Measurements from ENCODE around the gene BCL2L2. TPM values are rescaled to one million over a fixed set of nuclear protein-coding genes. Genes with fewer than 3 reads are reported as not detected.

BCL2L2 gene
- total RNA-seq, 4 donors from 2014 or later: 23.9 to 49.0 (median 43.0) TPM

- Histone ChIP-seq H3K9me3 (no peaks in the 10 kb centered on the region), H3K27me3 (no peaks in the 10 kb centered on the region), H3K36me3 (peaks cover 0 to 3% (median 0%) of the 10 kb centered on the region in 4 donors), H3K27ac (no peak overlapping the region), H3K4me1 (peaks cover 0 to 7% (median 6%) of the 10 kb centered on the region in 4 donors), H3K4me3 (no peak overlapping the region)
- intact Hi-C loops (cut with DNase I; ENCODE audit: low total_unique reads) (no loop called here), in situ Hi-C loops (cut with MboI; ENCODE audit: low pct_ligation_motif_present in 1 of 4, low pct_unique_long_range_greater_than_20kb in 1 of 4, low sequenced_read_pairs in 3 of 4) (no loop called here)
- 78 to 90% methylated on average over 3 to 5 of the region's 5 CpGs for WGBS, 2 donors (ENCODE audit: low coverage in 1 of 2)
- DNase-seq: no peak
- TF ChIP-seq CTCF (IDR thresholded peaks at IDR 0.05) (no peak), EP300 (IDR thresholded peaks at IDR 0.05; ENCODE audit: low read depth) (no peak), POLR2AphosphoS5 (IDR thresholded peaks at IDR 0.05) (no peak), POLR2A (IDR thresholded peaks at IDR 0.05) (no peak)
Observed at GRCh38 chr14:23316300-23316699, 9.7 kb downstream of the BCL2L2 start.

GRCh38 chr14:23319746-23320583, 13.3 kb downstream of the BCL2L2 start:
- WGBS, 2 donors (ENCODE audit: low coverage in 1 of 2): 87 to 92% methylated on average over 15 to 17 of the region's 17 CpGs
- peaks cover 10 to 21% (median 18%) of the 10 kb centered on the region in 4 donors for H3K4me1 ChIP-seq
- in situ Hi-C loops (cut with MboI; ENCODE audit: low pct_ligation_motif_present in 1 of 4, low pct_unique_long_range_greater_than_20kb in 1 of 4, low sequenced_read_pairs in 3 of 4) (no loop called here), intact Hi-C loops (cut with DNase I; ENCODE audit: low total_unique reads) (no loop called here)
- peak overlapping the region in 3 of 4 donors; percentile 20 to 97 (median 43) for H3K4me3 ChIP-seq
- DNase-seq: no peak
- H3K27me3 ChIP-seq: no peaks in the 10 kb centered on the region
- H3K36me3 ChIP-seq: peaks cover 0 to 19% (median 8%) of the 10 kb centered on the region in 4 donors
- no peaks in the 10 kb centered on the region for H3K9me3 ChIP-seq
- H3K27ac ChIP-seq: peak overlapping the region; percentile 90 to 99 (median 96)
- TF ChIP-seq CTCF (IDR thresholded peaks at IDR 0.05) (no peak), POLR2A (IDR thresholded peaks at IDR 0.05) (no peak), EP300 (IDR thresholded peaks at IDR 0.05; ENCODE audit: low read depth) (no peak), POLR2AphosphoS5 (IDR thresholded peaks at IDR 0.05) (no peak)

- Histone ChIP-seq H3K36me3 (peaks cover 0 to 25% (median 8%) of the 10 kb centered on the region in 4 donors), H3K9me3 (no peaks in the 10 kb centered on the region), H3K4me1 (peaks cover 10 to 21% (median 18%) of the 10 kb centered on the region in 4 donors), H3K27me3 (no peaks in the 10 kb centered on the region), H3K4me3 (peak within 1 kb of the TSS; percentile 92 to 99 (median 97)), H3K27ac (peak within 1 kb of the TSS; percentile 98 to 99 (median 98))
- intact Hi-C loops (cut with DNase I; ENCODE audit: low total_unique reads): no loop called here
- TF ChIP-seq POLR2A (IDR thresholded peaks at IDR 0.05) (peak; percentile 55), POLR2AphosphoS5 (IDR thresholded peaks at IDR 0.05) (peak; percentile 50 to 82 (median 72)), EP300 (IDR thresholded peaks at IDR 0.05; ENCODE audit: low read depth) (no peak)
- 7 to 40% methylated on average over 1 to 43 of the region's 63 CpGs for WGBS, 2 donors (ENCODE audit: low coverage in 1 of 2)
- in situ Hi-C loops (cut with MboI; ENCODE audit: low pct_ligation_motif_present in 1 of 4, low pct_unique_long_range_greater_than_20kb in 1 of 4, low sequenced_read_pairs in 3 of 4): no loop called here
- peak; percentile 100 for DNase-seq
Observed at GRCh38 chr14:23320584-23321571, 14.2 kb downstream of the BCL2L2 start, which contains the start of gene PABPN1. Gene PABPN1, plus strand, starts transcription at chr14:23321457. Its CDS starts 13 bp downstream, at chr14:23321470.

GRCh38 chr14:23321572-23322547, 15.2 kb downstream of the BCL2L2 start:
- intact Hi-C loops (cut with DNase I; ENCODE audit: low total_unique reads): no loop called here
- peaks cover 10 to 21% (median 18%) of the 10 kb centered on the region in 4 donors for H3K4me1 ChIP-seq

More at GRCh38 chr14:23321572-23322547, 15.2 kb downstream of the BCL2L2 start:
- TF ChIP-seq POLR2AphosphoS5 (IDR thresholded peaks at IDR 0.05): peak; percentile 25 to 48 (median 48)
- peak; percentile 39 for TF ChIP-seq POLR2A (IDR thresholded peaks at IDR 0.05)
- no peak for TF ChIP-seq CTCF (IDR thresholded peaks at IDR 0.05)
- no peak for TF ChIP-seq EP300 (IDR thresholded peaks at IDR 0.05; ENCODE audit: low read depth)
- H3K27ac ChIP-seq: peak overlapping the region; percentile 98 to 99 (median 98)
- in situ Hi-C loops (cut with MboI; ENCODE audit: low pct_ligation_motif_present in 1 of 4, low pct_unique_long_range_greater_than_20kb in 1 of 4, low sequenced_read_pairs in 3 of 4): no loop called here
- H3K27me3 ChIP-seq: no peaks in the 10 kb centered on the region
- peak overlapping the region; percentile 92 to 99 (median 97) for H3K4me3 ChIP-seq
- WGBS, 2 donors (ENCODE audit: low coverage in 1 of 2): 0 to 3% methylated on average over 6 to 24 of the region's 64 CpGs
- no peaks in the 10 kb centered on the region for H3K9me3 ChIP-seq
- H3K36me3 ChIP-seq: peaks cover 0 to 25% (median 8%) of the 10 kb centered on the region in 4 donors
- DNase-seq: peak; percentile 58
